ENCODE data around the gene TBXAS1. TPM values are rescaled to one million over a fixed set of nuclear protein-coding genes. Genes with fewer than 3 reads are reported as not detected.
"Not testable (repeated sequence)": the region's sequence is repeated elsewhere in the genome, so short reads cannot be mapped to it uniquely, and the experiment has no call there.

The TBXAS1 gene
- total RNA-seq, 4 donors from 2014 or later, result 9.8 to 31.3 (median 13.5) TPM

DNA sequence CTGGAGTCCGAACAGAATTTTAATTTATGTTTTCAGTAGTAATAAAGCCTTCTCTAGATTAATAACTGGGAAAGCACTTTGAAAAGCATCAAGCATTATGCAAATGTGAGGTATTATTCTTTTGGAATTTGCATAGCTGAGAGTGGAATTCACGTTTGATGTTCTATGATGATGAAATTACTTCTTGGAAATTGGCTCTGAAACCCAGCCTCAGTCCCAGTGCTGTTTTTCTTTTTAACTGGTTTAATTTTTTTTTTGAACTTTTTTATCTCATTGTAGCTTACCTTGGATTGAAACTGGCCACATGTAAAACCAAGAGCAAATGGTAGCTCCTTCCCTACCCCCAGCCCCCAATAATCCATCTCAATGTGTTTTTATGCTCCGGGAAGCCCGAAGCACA lies 1.2 kb downstream of the TBXAS1 start:
- TF ChIP-seq EP300 (IDR thresholded peaks at IDR 0.05) (no peak), POLR2AphosphoS5 (IDR thresholded peaks at IDR 0.05) (no peak), POLR2A (IDR thresholded peaks at IDR 0.05; ENCODE audit: low read depth) (no peak)
- TF ChIP-seq, protein P1, sequence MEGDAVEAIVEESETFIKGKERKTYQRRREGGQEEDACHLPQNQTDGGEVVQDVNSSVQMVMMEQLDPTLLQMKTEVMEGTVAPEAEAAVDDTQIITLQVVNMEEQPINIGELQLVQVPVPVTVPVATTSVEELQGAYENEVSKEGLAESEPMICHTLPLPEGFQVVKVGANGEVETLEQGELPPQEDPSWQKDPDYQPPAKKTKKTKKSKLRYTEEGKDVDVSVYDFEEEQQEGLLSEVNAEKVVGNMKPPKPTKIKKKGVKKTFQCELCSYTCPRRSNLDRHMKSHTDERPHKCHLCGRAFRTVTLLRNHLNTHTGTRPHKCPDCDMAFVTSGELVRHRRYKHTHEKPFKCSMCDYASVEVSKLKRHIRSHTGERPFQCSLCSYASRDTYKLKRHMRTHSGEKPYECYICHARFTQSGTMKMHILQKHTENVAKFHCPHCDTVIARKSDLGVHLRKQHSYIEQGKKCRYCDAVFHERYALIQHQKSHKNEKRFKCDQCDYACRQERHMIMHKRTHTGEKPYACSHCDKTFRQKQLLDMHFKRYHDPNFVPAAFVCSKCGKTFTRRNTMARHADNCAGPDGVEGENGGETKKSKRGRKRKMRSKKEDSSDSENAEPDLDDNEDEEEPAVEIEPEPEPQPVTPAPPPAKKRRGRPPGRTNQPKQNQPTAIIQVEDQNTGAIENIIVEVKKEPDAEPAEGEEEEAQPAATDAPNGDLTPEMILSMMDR (IDR thresholded peaks at IDR 0.05), result no peak
- WGBS, result 76% methylated on average over 4 of the region's 4 CpGs
- Histone ChIP-seq H3K27ac (replicated peaks in 1 of 4) (peak overlapping the region in 1 of 4 donors; percentile 15), H3K36me3 (no peaks in the 10 kb centered on the region), H3K9me3 (no peaks in the 10 kb centered on the region), H3K27me3 (no peaks in the 10 kb centered on the region), H3K4me3 (peak overlapping the region; percentile 12 to 40 (median 17)), H3K4me1 (no peaks in the 10 kb centered on the region)
- intact Hi-C loops (cut with DNase I), result no loop called here
- DNase-seq (ENCODE audit: extremely low spot score), result no peak

DNA sequence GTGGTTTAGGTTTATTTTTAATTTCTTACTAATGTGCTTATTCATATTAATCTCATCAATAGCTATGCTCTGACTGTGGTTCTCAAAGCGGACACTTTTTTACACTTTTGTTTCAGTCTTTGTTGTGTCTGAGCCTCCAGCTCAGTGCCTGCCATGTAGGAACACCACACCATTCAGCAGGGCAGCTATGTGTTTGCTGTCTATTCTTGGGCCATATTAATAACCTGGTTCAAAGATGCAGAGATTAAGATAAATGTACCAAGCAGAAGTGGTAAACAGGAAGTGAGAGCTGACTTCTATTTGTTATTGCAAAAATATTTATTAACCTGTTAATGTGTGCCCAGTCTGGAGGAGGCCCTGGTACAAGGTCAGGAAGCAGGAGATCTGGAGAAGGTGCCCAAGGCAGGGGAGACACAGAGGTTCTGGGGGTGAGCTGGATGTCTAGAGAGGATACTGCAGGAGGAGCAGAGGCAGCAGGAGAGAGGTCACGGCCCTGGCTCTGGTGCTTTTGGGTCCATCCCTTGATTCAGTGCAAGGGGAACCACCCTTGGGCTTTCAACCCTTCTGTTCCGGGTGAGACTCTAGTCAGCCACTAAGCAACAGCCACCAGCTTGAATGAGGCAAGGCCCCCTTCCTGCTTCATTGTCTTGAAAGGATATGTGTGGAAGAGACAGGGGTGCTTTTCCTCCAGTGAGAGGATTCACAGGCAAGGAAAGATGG lies 1.9 kb downstream of the TBXAS1 start:
- peak overlapping the region; percentile 12 to 40 (median 17) for H3K4me3 ChIP-seq
- intact Hi-C loops (cut with DNase I), result no loop called here

DNA sequence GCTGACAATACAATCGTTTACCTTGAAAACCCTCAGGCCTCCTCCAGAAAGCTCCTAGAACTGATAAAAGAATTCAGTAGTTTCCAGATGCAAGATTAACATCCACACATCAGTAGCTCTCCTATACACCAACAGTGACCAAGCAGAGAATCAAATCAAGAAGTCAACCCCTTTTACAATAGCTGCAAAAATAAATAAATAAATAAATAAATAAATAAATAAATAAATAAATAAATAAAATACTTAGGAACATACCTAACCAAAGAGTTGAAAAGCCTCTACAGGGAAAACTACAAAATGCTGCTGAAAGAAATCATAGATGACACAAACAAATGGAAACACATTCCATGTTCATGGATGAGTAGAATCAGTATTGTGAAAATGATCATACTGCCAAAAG lies 6.8 kb downstream of the TBXAS1 start:
- H3K27ac ChIP-seq (replicated peaks in 1 of 4); H3K36me3 ChIP-seq; H3K9me3 ChIP-seq; H3K4me1 ChIP-seq; intact Hi-C loops (cut with DNase I); H3K27me3 ChIP-seq; H3K4me3 ChIP-seq; DNase-seq (ENCODE audit: extremely low spot score): not testable (repeated sequence)
- WGBS, result 75% methylated on average over 1 of the region's 1 CpG

More for the DNA sequence above, 1.9 kb downstream of the TBXAS1 start:
- H3K36me3 ChIP-seq, result no peaks in the 10 kb centered on the region
- peak overlapping the region in 1 of 4 donors; percentile 15 for H3K27ac ChIP-seq (replicated peaks in 1 of 4)
- 84% methylated on average over 3 of the region's 3 CpGs for WGBS
- no peaks in the 10 kb centered on the region for H3K4me1 ChIP-seq
- no peak for DNase-seq (ENCODE audit: extremely low spot score)
- TF ChIP-seq, protein P1 (IDR thresholded peaks at IDR 0.05), result no peak
- TF ChIP-seq POLR2A (IDR thresholded peaks at IDR 0.05; ENCODE audit: low read depth), result no peak
- TF ChIP-seq EP300 (IDR thresholded peaks at IDR 0.05), result no peak
- TF ChIP-seq POLR2AphosphoS5 (IDR thresholded peaks at IDR 0.05), result no peak
- no peaks in the 10 kb centered on the region for H3K9me3 ChIP-seq
- H3K27me3 ChIP-seq, result no peaks in the 10 kb centered on the region

DNA sequence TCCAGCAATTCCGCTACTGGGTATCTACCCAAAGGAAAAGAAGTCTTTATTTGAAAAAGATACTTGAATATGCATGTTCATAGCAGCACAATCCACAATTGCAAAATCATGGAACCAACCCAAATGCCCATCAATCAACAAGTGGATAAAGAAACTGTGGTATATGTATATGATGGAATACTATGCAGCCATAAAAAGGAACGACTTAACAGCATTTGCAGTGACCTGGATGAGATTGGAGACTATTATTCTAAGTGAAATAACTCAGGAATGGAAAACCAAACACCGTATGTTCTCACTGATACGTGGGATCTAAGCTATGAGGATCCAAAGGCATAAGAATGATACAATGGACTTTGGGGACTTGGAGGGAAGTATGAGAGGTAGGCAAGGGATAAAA lies 8.2 kb downstream of the TBXAS1 start:
- H3K9me3 ChIP-seq; H3K4me3 ChIP-seq; H3K4me1 ChIP-seq; H3K27ac ChIP-seq (replicated peaks in 1 of 4); H3K36me3 ChIP-seq; H3K27me3 ChIP-seq; DNase-seq (ENCODE audit: extremely low spot score); intact Hi-C loops (cut with DNase I): not testable (repeated sequence)
- WGBS, result 89% methylated on average over 4 of the region's 4 CpGs

DNA sequence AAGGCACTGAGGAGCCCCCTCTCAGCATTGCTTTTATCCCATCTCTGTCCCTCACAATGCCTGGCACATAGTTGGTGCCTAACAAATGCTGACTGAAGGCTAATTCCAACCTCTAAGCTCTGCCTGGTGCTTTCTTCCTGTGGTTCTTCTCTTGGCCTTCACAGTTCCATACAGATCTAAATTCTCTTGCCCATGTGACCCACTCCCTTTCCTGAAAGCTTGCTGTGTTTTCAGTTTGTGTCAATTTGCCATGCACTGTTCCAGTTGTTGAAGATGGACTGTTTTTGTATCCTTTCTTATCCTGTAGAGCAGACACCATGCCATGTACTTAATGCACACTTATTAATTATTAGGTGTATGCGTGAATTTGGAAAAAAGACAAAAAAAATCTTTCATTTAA lies 9.2 kb downstream of the TBXAS1 start:
- no peak for DNase-seq (ENCODE audit: extremely low spot score)
- no peaks in the 10 kb centered on the region for H3K27me3 ChIP-seq
- H3K9me3 ChIP-seq, result no peaks in the 10 kb centered on the region
- intact Hi-C loops (cut with DNase I), result no loop called here
- WGBS, result 82% methylated on average over 1 of the region's 1 CpG
- H3K4me3 ChIP-seq, result no peak overlapping the region
- no peak overlapping the region for H3K27ac ChIP-seq (replicated peaks in 1 of 4)
- no peaks in the 10 kb centered on the region for H3K36me3 ChIP-seq
- TF ChIP-seq, protein P1 (IDR thresholded peaks at IDR 0.05), result no peak
- TF ChIP-seq EP300 (IDR thresholded peaks at IDR 0.05), result no peak
- TF ChIP-seq POLR2AphosphoS5 (IDR thresholded peaks at IDR 0.05), result no peak
- H3K4me1 ChIP-seq, result no peaks in the 10 kb centered on the region

DNA sequence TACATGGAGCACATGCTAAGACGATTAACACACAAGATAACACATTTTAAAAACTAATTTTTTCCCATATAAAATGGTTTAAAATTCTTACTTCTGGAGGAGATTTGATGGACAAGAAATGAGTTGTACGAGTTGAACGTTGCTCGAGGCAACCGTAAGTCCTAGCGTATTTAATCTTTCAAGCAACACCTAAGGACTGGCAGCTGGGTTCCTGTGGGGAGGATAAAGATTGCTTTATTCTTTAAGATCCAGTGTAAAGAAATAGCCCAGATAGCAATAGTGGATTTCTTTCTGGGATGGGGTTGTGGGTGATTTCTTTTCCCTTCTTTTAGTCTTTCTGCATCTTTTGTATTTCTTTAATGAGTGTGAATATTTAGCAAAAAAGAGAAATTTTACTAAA lies 9.8 kb downstream of the TBXAS1 start:
- Histone ChIP-seq H3K27me3 (no peaks in the 10 kb centered on the region), H3K9me3 (no peaks in the 10 kb centered on the region), H3K4me3 (no peak overlapping the region), H3K36me3 (no peaks in the 10 kb centered on the region), H3K27ac (replicated peaks in 1 of 4) (no peak overlapping the region), H3K4me1 (no peaks in the 10 kb centered on the region)
- no peak for DNase-seq (ENCODE audit: extremely low spot score)
- intact Hi-C loops (cut with DNase I), result no loop called here
- no peak for TF ChIP-seq EP300 (IDR thresholded peaks at IDR 0.05)
- WGBS, result 72% methylated on average over 6 of the region's 6 CpGs

All from esophagus muscularis mucosa (tissue), 4 donors.